Trophoblast cell (in vitro differentiated cells and primary cell): ENCODE results near the gene GRID1.

Source experiments
- DNase-seq, 2 donors: peaks; one replicate each; pipeline ENCODE4 v3.0.0-alpha.2; 2016
- H2AFZ ChIP-seq: 2 replicates; pipeline ENCODE4 v1.6.1; 2013; ENCODE audit warnings: low read length, moderate library complexity, mild to moderate bottlenecking; ENCODE audit not compliant: insufficient read depth, poor library complexity
- H2AK5ac ChIP-seq: 2 replicates; pipeline ENCODE4 v1.6.1; 2013; ENCODE audit warnings: mild to moderate bottlenecking, low read length
- H2BK120ac ChIP-seq: 2 replicates; pipeline ENCODE4 v1.6.1; 2013; ENCODE audit warnings: low read length, mild to moderate bottlenecking, moderate library complexity; ENCODE audit not compliant: insufficient read depth, poor library complexity
- H2BK12ac ChIP-seq: 2 replicates; pipeline ENCODE4 v1.6.1; 2013; ENCODE audit warnings: mild to moderate bottlenecking, low read length, moderate library complexity
- H2BK5ac ChIP-seq: 2 replicates; pipeline ENCODE4 v1.6.1; 2013; ENCODE audit warnings: low read length, low read depth, moderate library complexity, mild to moderate bottlenecking; ENCODE audit not compliant: poor library complexity
- H3K14ac ChIP-seq: 2 replicates; pipeline ENCODE4 v1.6.1; 2013; ENCODE audit warnings: mild to moderate bottlenecking, low read length
- H3K18ac ChIP-seq: 2 replicates; pipeline ENCODE4 v1.6.1; 2013; ENCODE audit warnings: mild to moderate bottlenecking, low read length
- H3K23ac ChIP-seq: 2 replicates; pipeline ENCODE4 v1.6.1; 2013; ENCODE audit warnings: low read length
- H3K27ac ChIP-seq: 2 replicates; pipeline ENCODE4 v1.5.1; 2013; ENCODE audit warnings: low read depth, mild to moderate bottlenecking, inconsistent platforms, low read length, moderate library complexity
- H3K27me3 ChIP-seq: 2 replicates; pipeline ENCODE4 v1.6.1; 2013; ENCODE audit warnings: inconsistent platforms, mild to moderate bottlenecking, low read length, moderate library complexity; ENCODE audit not compliant: insufficient read depth
- H3K36me3 ChIP-seq, 2 experiments: 1 replicate in 1 of 2; 2 replicates in 1 of 2; pipeline ENCODE4 v1.6.1; 2013; ENCODE audit warnings: low read length in 2 of 2, mild to moderate bottlenecking in 2 of 2, moderate library complexity in 1 of 2; ENCODE audit not compliant: insufficient read depth in 2 of 2, control insufficient read depth in 1 of 2
- H3K4ac ChIP-seq: 2 replicates; pipeline ENCODE4 v1.6.1; 2013; ENCODE audit warnings: low read depth, mild to moderate bottlenecking, low read length, moderate library complexity
- H3K4me1 ChIP-seq, 2 experiments: 1 replicate in 1 of 2; 2 replicates in 1 of 2; pipeline ENCODE4 v1.6.1; 2013; ENCODE audit warnings: low read length in 2 of 2, mild to moderate bottlenecking in 2 of 2, moderate library complexity in 1 of 2; ENCODE audit not compliant: insufficient read depth in 2 of 2, control insufficient read depth in 1 of 2
- H3K4me2 ChIP-seq: 2 replicates; pipeline ENCODE4 v1.6.1; 2013; ENCODE audit warnings: inconsistent platforms, mild to moderate bottlenecking, low read length, moderate library complexity
- H3K4me3 ChIP-seq: 2 replicates; pipeline ENCODE4 v1.5.1; 2013; ENCODE audit warnings: mild to moderate bottlenecking, low read depth, low read length, inconsistent platforms
- H3K79me1 ChIP-seq: one replicate; pipeline ENCODE4 v1.6.1; 2013; ENCODE audit warnings: low read length
- H3K79me2 ChIP-seq: 2 replicates; pipeline ENCODE4 v1.6.1; 2013; ENCODE audit warnings: low read length, mild to moderate bottlenecking; ENCODE audit not compliant: control insufficient read depth, insufficient read depth, poor library complexity
- H3K9ac ChIP-seq: 2 replicates; pipeline ENCODE4 v1.6.1; 2013; ENCODE audit warnings: mild to moderate bottlenecking, low read length
- H3K9me3 ChIP-seq: 2 replicates; pipeline ENCODE4 v1.6.1; 2013; ENCODE audit warnings: low read depth, mild to moderate bottlenecking, control low read depth, inconsistent platforms, low read length; ENCODE audit not compliant: insufficient read depth
- H4K12ac ChIP-seq: 2 replicates; pipeline ENCODE4 v1.6.1; 2013; ENCODE audit warnings: low read depth, mild to moderate bottlenecking, low read length, moderate library complexity
- H4K8ac ChIP-seq: 2 replicates; pipeline ENCODE4 v1.6.1; 2013; ENCODE audit warnings: low read depth, mild to moderate bottlenecking, low read length, moderate library complexity
- H4K91ac ChIP-seq: one replicate; pipeline ENCODE4 v1.6.1; 2013; ENCODE audit warnings: low read depth, mild to moderate bottlenecking, low read length, moderate library complexity
- WGBS: extraction: QIAGEN DNeasy Blood & Tissue Kit; methylation state at CpG from one replicate; pipeline ENCODE4 v1.1.7; 2013; ENCODE audit warnings: missing lambda C conversion rate; ENCODE audit not compliant: insufficient read length, insufficient coverage; ENCODE audit errors: extremely low coverage; 5-methylcytosine and 5-hydroxymethylcytosine counted together

GRID1 gene

DNA sequence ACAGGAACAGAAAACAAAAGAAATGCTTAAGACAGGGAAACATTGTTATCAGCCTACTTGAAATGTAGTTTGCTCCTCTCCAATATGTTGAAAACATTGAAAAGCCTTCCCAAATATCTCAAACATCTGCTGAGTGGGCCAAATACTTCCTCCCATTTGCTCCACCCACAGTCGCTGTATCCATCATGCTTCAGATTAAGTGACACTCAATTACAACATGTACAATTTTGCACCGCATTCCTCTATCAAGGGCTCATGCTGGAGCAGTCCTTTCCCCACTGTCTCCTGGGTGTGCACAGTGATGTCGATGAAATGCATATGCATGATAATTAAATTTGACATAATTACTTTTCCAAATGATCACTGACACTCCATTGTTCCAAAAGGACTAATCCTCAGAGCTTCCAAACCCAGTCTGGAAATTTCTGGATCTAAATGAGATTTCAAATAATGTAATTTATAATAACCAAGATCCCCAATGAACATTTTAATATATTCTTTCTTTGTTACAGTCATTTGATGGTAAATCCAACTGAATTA lies 604.6 kb downstream of the GRID1 start:
- H3K4ac ChIP-seq: no peak overlapping the region
- H2BK120ac ChIP-seq: no peak overlapping the region
- H3K27ac ChIP-seq: no peak overlapping the region
- no peaks in the 10 kb centered on the region for H3K36me3 ChIP-seq
- H2AFZ ChIP-seq: no peak overlapping the region
- no peaks in the 10 kb centered on the region for H3K79me1 ChIP-seq
- H3K9ac ChIP-seq: no peak overlapping the region
- no peak overlapping the region for H2BK5ac ChIP-seq
- no peak overlapping the region for H4K91ac ChIP-seq
- H3K79me2 ChIP-seq: no peaks in the 10 kb centered on the region
- no peak for DNase-seq
- H3K4me1 ChIP-seq: no peaks in the 10 kb centered on the region
- H3K4me2 ChIP-seq: no peak overlapping the region
- H3K4me3 ChIP-seq: no peak overlapping the region
- no peaks in the 10 kb centered on the region for H3K9me3 ChIP-seq
- no peak overlapping the region for H4K8ac ChIP-seq
- H2AK5ac ChIP-seq: no peak overlapping the region
- no peak overlapping the region for H2BK12ac ChIP-seq
- no peak overlapping the region for H3K14ac ChIP-seq
- H3K27me3 ChIP-seq: no peaks in the 10 kb centered on the region
- no peak overlapping the region for H3K18ac ChIP-seq
- no peak overlapping the region for H4K12ac ChIP-seq
- H3K23ac ChIP-seq: no peak overlapping the region
- no CpG with 5 or more reads among the region's 3 CpGs for WGBS

GRCh38 chr10:85741626-85742300 lies 624.8 kb downstream of the GRID1 start:
- no peak overlapping the region for H3K4me3 ChIP-seq
- no peak overlapping the region for H3K4ac ChIP-seq
- H3K18ac ChIP-seq: no peak overlapping the region
- H4K8ac ChIP-seq: no peak overlapping the region
- no peak overlapping the region for H2BK120ac ChIP-seq
- no peaks in the 10 kb centered on the region for H3K4me1 ChIP-seq
- H2AFZ ChIP-seq: no peak overlapping the region
- no peak overlapping the region for H3K9ac ChIP-seq
- H3K14ac ChIP-seq: no peak overlapping the region
- H2BK5ac ChIP-seq: no peak overlapping the region
- DNase-seq: no peak
- H3K27me3 ChIP-seq: no peaks in the 10 kb centered on the region
- no peak overlapping the region for H2AK5ac ChIP-seq
- H2BK12ac ChIP-seq: no peak overlapping the region
- no peaks in the 10 kb centered on the region for H3K79me1 ChIP-seq
- WGBS: no CpG with 5 or more reads among the region's 5 CpGs
- no peaks in the 10 kb centered on the region for H3K36me3 ChIP-seq
- H3K4me2 ChIP-seq: no peak overlapping the region
- no peak overlapping the region for H3K27ac ChIP-seq
- no peak overlapping the region for H3K23ac ChIP-seq
- H4K91ac ChIP-seq: no peak overlapping the region
- H3K79me2 ChIP-seq: no peaks in the 10 kb centered on the region
- no peaks in the 10 kb centered on the region for H3K9me3 ChIP-seq
- H4K12ac ChIP-seq: no peak overlapping the region

- Histone ChIP-seq H3K14ac (no peak overlapping the region), H3K18ac (no peak overlapping the region), H3K36me3 (no peaks in the 10 kb centered on the region), H2BK5ac (no peak overlapping the region), H4K8ac (no peak overlapping the region), H3K4me1 (no peaks in the 10 kb centered on the region), H3K9ac (no peak overlapping the region), H3K4ac (no peak overlapping the region), H3K27ac (no peak overlapping the region), H2BK120ac (no peak overlapping the region), H3K9me3 (no peaks in the 10 kb centered on the region), H3K79me2 (no peaks in the 10 kb centered on the region), H2AK5ac (no peak overlapping the region), H2BK12ac (no peak overlapping the region), H3K23ac (no peak overlapping the region), H2AFZ (no peak overlapping the region), H3K4me2 (no peak overlapping the region), H3K4me3 (no peak overlapping the region), H3K27me3 (no peaks in the 10 kb centered on the region), H4K12ac (no peak overlapping the region), H4K91ac (no peak overlapping the region), H3K79me1 (no peaks in the 10 kb centered on the region)
- no peak for DNase-seq
- WGBS: 80% methylated on average over 1 of the region's 1 CpG
These were observed 630.6 kb downstream of the GRID1 start for GRCh38 chr10:85735997-85736396.

DNA sequence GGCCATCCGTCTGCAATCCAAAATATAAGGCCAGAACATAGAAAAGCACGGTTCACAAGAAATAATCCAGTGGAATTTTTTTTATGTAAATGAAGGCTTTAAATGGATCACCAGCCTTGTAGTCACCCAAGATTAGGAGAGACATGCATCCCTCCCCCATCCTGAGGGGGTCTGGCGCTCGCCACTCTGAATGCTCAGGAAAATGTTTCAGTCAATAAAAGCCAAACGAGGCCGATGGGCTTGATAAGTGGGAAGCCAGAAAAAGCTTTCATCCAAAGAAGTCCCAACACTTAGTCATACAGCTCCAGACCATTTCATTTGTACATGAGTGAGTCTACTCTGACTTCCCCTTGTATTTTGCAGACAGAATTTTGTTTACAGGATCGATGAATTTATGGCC lies 631.8 kb downstream of the GRID1 start:
- no peaks in the 10 kb centered on the region for H3K27me3 ChIP-seq
- H4K8ac ChIP-seq: no peak overlapping the region
- WGBS: no CpG with 5 or more reads among the region's 7 CpGs
- no peak overlapping the region for H3K23ac ChIP-seq
- no peak overlapping the region for H2AK5ac ChIP-seq
- H2BK12ac ChIP-seq: no peak overlapping the region
- H2BK5ac ChIP-seq: no peak overlapping the region
- no peak overlapping the region for H3K4me3 ChIP-seq
- no peak overlapping the region for H3K4ac ChIP-seq
- no peak overlapping the region for H2BK120ac ChIP-seq
- H2AFZ ChIP-seq: no peak overlapping the region
- no peak overlapping the region for H3K14ac ChIP-seq
- no peak overlapping the region for H4K91ac ChIP-seq
- H3K9me3 ChIP-seq: no peaks in the 10 kb centered on the region
- H3K79me1 ChIP-seq: no peaks in the 10 kb centered on the region
- no peak overlapping the region for H4K12ac ChIP-seq
- no peaks in the 10 kb centered on the region for H3K4me1 ChIP-seq
- H3K9ac ChIP-seq: no peak overlapping the region
- H3K27ac ChIP-seq: no peak overlapping the region
- H3K79me2 ChIP-seq: no peaks in the 10 kb centered on the region
- no peak overlapping the region for H3K18ac ChIP-seq
- H3K36me3 ChIP-seq: no peaks in the 10 kb centered on the region
- no peak for DNase-seq
- H3K4me2 ChIP-seq: no peak overlapping the region
